Measurements from ENCODE around the gene PGP. TPM values are rescaled to one million over a fixed set of nuclear protein-coding genes. Genes with fewer than 3 reads are reported as not detected.
A peak's percentile ranks its signal among the peaks of the same experiment; 100 is the strongest.

The PGP gene
- total RNA-seq, 2 experiments from 2014 or later = 19.8 to 20.1 TPM

DNA sequence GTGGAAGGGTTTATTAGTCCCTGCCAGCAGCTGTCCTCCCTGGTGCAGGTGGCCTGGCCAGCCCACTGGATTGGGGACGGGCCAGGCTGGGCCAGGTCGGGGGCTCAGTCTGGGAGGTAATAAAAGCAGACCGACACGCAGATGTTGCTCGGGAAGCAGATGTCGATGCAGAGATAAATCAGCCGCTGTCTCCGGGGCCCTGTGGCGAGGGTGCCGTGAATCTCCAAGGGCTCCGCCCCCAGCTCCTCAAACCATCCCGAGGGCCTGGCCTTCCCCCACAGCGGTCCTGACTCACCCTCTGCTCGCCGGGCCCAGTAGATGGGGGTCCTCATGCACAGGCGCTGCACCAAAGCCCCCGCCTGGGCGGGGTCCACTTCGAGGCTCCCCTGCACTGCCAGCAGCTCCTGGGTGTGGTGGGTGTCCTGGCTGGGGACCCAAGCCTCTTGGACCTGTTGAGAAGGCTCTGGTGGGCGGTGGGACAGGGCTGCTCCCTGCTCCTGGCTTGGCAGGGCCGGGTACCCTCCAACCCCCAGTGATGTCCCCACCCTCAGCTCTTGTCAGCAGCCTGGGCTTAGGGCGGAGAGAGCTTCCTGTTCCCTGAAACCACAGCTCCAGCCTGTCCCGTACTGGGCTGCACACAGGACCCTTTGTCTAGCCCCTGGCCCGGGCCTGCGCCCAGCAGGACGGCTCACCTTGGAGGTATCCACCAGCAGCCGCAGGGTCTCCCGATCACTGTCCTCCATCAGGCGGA, 5.2 kb downstream of the PGP start:
- TF ChIP-seq, protein P1, sequence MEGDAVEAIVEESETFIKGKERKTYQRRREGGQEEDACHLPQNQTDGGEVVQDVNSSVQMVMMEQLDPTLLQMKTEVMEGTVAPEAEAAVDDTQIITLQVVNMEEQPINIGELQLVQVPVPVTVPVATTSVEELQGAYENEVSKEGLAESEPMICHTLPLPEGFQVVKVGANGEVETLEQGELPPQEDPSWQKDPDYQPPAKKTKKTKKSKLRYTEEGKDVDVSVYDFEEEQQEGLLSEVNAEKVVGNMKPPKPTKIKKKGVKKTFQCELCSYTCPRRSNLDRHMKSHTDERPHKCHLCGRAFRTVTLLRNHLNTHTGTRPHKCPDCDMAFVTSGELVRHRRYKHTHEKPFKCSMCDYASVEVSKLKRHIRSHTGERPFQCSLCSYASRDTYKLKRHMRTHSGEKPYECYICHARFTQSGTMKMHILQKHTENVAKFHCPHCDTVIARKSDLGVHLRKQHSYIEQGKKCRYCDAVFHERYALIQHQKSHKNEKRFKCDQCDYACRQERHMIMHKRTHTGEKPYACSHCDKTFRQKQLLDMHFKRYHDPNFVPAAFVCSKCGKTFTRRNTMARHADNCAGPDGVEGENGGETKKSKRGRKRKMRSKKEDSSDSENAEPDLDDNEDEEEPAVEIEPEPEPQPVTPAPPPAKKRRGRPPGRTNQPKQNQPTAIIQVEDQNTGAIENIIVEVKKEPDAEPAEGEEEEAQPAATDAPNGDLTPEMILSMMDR (IDR thresholded peaks at IDR 0.05) = no peak
- Mint-ChIP-seq H3K27me3 (no peaks in the 10 kb centered on the region), H3K4me3 (no peak overlapping the region), H3K36me3 (ENCODE audit: low read depth) (peaks cover 45% of the 10 kb centered on the region), H3K4me1 (ENCODE audit: low read depth) (peaks cover 31% of the 10 kb centered on the region), H3K27ac (no peak overlapping the region), H3K9me3 (no peaks in the 10 kb centered on the region)
- ATAC-seq (no peak), DNase-seq (no peak)
- ChIA-PET CTCF (interaction anchor here (1.2 kb wide), 1 partner anchor 14 kb away, joined by 3 read pairs; the partner anchor contains the start of gene E4F1), POLR2A (interaction anchor here (1.0 to 10.2 kb wide), 5 partner anchors 21 to 62 kb away, joined by 3 to 95 read pairs (median 4); partner anchors contain the start of gene TRAF7)
- intact Hi-C loops (cut with micrococcal nuclease) = no loop called here

GRCh38 chr16:2208772-2209171, 5.9 kb downstream of the PGP start:
- intact Hi-C loops (cut with micrococcal nuclease) = no loop called here
- ChIA-PET POLR2A (interaction anchor here (10.2 kb wide), 1 partner anchor 54 kb away, joined by 95 read pairs; the partner anchor contains the start of gene TRAF7), CTCF (no interaction called here)

GRCh38 chr16:2208308-2208707, 6.3 kb downstream of the PGP start:
- Mint-ChIP-seq H3K9me3 (no peaks in the 10 kb centered on the region), H3K4me1 (ENCODE audit: low read depth) (peaks cover 31% of the 10 kb centered on the region), H3K36me3 (ENCODE audit: low read depth) (peaks cover 40% of the 10 kb centered on the region), H3K27me3 (no peaks in the 10 kb centered on the region), H3K27ac (no peak overlapping the region), H3K4me3 (no peak overlapping the region)
- TF ChIP-seq, protein P1 (IDR thresholded peaks at IDR 0.05) = no peak
- ChIA-PET POLR2A (interaction anchor here (2.4 to 10.2 kb wide), 2 partner anchors 43 to 53 kb away, joined by 7 to 95 read pairs; partner anchors contain the start of genes ECI1 and TRAF7), CTCF (no interaction called here)
- ATAC-seq = no peak
- intact Hi-C loops (cut with micrococcal nuclease) = no loop called here
- DNase-seq = no peak

More at GRCh38 chr16:2208772-2209171, 5.9 kb downstream of the PGP start:
- Mint-ChIP-seq H3K4me3 (no peak overlapping the region), H3K27me3 (no peaks in the 10 kb centered on the region), H3K27ac (no peak overlapping the region), H3K36me3 (ENCODE audit: low read depth) (peaks cover 45% of the 10 kb centered on the region), H3K9me3 (no peaks in the 10 kb centered on the region), H3K4me1 (ENCODE audit: low read depth) (peaks cover 33% of the 10 kb centered on the region)
- no peak for ATAC-seq
- TF ChIP-seq, protein P1 (IDR thresholded peaks at IDR 0.05) = no peak
- DNase-seq = no peak

DNA sequence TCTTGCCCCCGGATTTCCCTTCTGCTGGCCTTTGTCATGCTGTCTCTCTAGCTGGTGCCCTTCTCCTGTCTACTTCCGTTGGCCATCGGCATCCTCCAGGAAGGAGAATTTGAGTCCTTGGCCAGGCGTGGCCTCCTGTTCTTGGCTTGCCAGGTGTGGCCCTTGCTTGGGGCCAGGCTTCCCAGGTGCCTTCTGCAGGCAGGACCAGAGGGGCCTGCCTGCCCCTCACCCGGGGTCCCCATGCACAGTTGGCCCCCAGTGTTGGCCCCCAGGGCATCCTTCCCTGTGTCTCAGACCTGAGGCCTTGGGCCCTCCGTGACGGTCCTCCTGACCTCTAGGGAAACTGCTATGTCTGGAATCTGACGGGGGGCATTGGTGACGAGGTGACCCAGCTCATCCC, 6.8 kb downstream of the PGP start:
- intact Hi-C loops (cut with micrococcal nuclease) = no loop called here
- ATAC-seq = no peak
- no peak for DNase-seq
- Mint-ChIP-seq H3K9me3 (no peaks in the 10 kb centered on the region), H3K4me1 (ENCODE audit: low read depth) (peaks cover 26% of the 10 kb centered on the region), H3K36me3 (ENCODE audit: low read depth) (peaks cover 38% of the 10 kb centered on the region), H3K27ac (peak overlapping the region; percentile 57), H3K27me3 (no peaks in the 10 kb centered on the region), H3K4me3 (peak overlapping the region; percentile 88)
- ChIA-PET POLR2A (interaction anchor here (1.3 to 10.2 kb wide), 3 partner anchors 44 to 243 kb away, joined by 3 to 95 read pairs (median 7); partner anchors contain the start of genes ECI1, RPS2 and TRAF7), CTCF (no interaction called here)
- TF ChIP-seq, protein P1 (IDR thresholded peaks at IDR 0.05) = no peak

All from activated CD8-positive, alpha-beta T cell treated with anti-CD3 and anti-CD28 coated beads for 36 hours (primary cell).